HG03469 (cell line): Measurements from ENCODE around the gene CPNE1.
"Not testable (repeated sequence)": the region's sequence is repeated elsewhere in the genome, so short reads cannot be mapped to it uniquely, and the experiment has no call there.

ENCODE experiments used
- ATAC-seq: cut with Tn5 transposase; IDR thresholded peaks from one replicate; pipeline ENCODE4 v1.9.1; 2021; ENCODE audit warnings: mild to moderate bottlenecking, moderate library complexity, moderate number of reproducible peaks; ENCODE audit not compliant: unreplicated experiment

CPNE1 gene

GRCh38 chr20:35698298-35699126, 33.8 kb upstream of the CPNE1 start:
- no peak for ATAC-seq

- ATAC-seq = no peak
These were observed 33.1 kb upstream of the CPNE1 start for GRCh38 chr20:35697696-35698297.

GRCh38 chr20:35695978-35696377, 31.3 kb upstream of the CPNE1 start:
- ATAC-seq = no peak

- no peak for ATAC-seq
These were observed 30.6 kb upstream of the CPNE1 start for GRCh38 chr20:35695245-35695749.

GRCh38 chr20:35690265-35690664, 25.6 kb upstream of the CPNE1 start:
- no peak for ATAC-seq

GRCh38 chr20:35686872-35687271, 22.2 kb upstream of the CPNE1 start:
- not testable (repeated sequence) for ATAC-seq

GRCh38 chr20:35685368-35685767, 20.7 kb upstream of the CPNE1 start:
- not testable (repeated sequence) for ATAC-seq

- no peak for ATAC-seq
These were observed 17.3 kb upstream of the CPNE1 start for GRCh38 chr20:35681960-35682359.

- no peak for ATAC-seq
These were observed 15.9 kb upstream of the CPNE1 start for GRCh38 chr20:35680452-35681183.

GRCh38 chr20:35674921-35675320, 10.2 kb upstream of the CPNE1 start:
- no peak for ATAC-seq

- no peak for ATAC-seq
These were observed 9.2 kb upstream of the CPNE1 start for GRCh38 chr20:35673884-35674283.

- ATAC-seq = no peak
These were observed 5.0 kb upstream of the CPNE1 start for GRCh38 chr20:35669681-35670080.

- ATAC-seq = no peak
These were observed 4.5 kb upstream of the CPNE1 start for GRCh38 chr20:35669221-35669620.

GRCh38 chr20:35665949-35666288, 1.2 kb upstream of the CPNE1 start:
- ATAC-seq = no peak

- ATAC-seq = peak; percentile 7
These were observed 909 bp downstream of the CPNE1 start for GRCh38 chr20:35663516-35664465.

- no peak for ATAC-seq
These were observed 2.1 kb downstream of the CPNE1 start for GRCh38 chr20:35662551-35662950.

- ATAC-seq = no peak
These were observed 2.8 kb downstream of the CPNE1 start for GRCh38 chr20:35661908-35662307.

- ATAC-seq = no peak
These were observed 3.6 kb downstream of the CPNE1 start for GRCh38 chr20:35661053-35661452.

GRCh38 chr20:35660122-35660937, 4.4 kb downstream of the CPNE1 start:
- ATAC-seq = no peak

GRCh38 chr20:35657271-35657670, 7.4 kb downstream of the CPNE1 start:
- ATAC-seq = no peak
